SK-N-SH (cell line): ENCODE data around the gene FAM47E. TPM values are rescaled to one million over a fixed set of nuclear protein-coding genes. Genes with fewer than 3 reads are reported as not detected.

ENCODE experiments used
- CTCF ChIA-PET: fragments of 300-600, 350-600 bp; formaldehyde crosslinking; extraction: SDS; loops from one replicate; lab custom pipeline; 2021; lab: Yijun Ruan, JAX
- POLR2A ChIA-PET: fragments of 350-600 bp; sonication (Branson Sonifier 250); formaldehyde crosslinking; extraction: SDS; loops from one replicate; lab custom pipeline; 2020; ENCODE audit warnings: antibody characterized with exemption, inconsistent platforms; lab: Yijun Ruan, JAX
- DNase-seq: peaks from one replicate; pipeline ENCODE4 v3.0.0; 2012
- H2AFZ ChIP-seq: fragments of 200-600 bp; sonication (generic); 2 replicates; pipeline ENCODE4 v1.8.1; 2016; ENCODE audit warnings: antibody characterized with exemption, mild to moderate bottlenecking, low read depth
- H3F3A ChIP-seq: fragments of 200-600 bp; sonication (generic); replicated peaks from 2 replicates; pipeline ENCODE3; 2016; ENCODE audit warnings: antibody characterized with exemption, mild to moderate bottlenecking; ENCODE audit not compliant: insufficient read depth
- H3K27ac ChIP-seq, 2 experiments: fragments of 200-500 bp in 1 of 2; fragments of 200-600 bp in 1 of 2; sonication (Bioruptor generic) in 1 of 2; sonication (generic), shearing (Covaris generic) in 1 of 2; 2 replicates each; pipeline versions ENCODE4 v1.5.1 to v1.6.1; 2014 to 2016; ENCODE audit warnings: low read depth in 2 of 2, inconsistent platforms in 1 of 2, low read length in 1 of 2, mild to moderate bottlenecking in 1 of 2, mixed read lengths in 1 of 2
- H3K27me3 ChIP-seq: fragments of 200-600 bp; sonication (generic), shearing (Covaris generic); 2 replicates; pipeline ENCODE4 v1.6.1; 2016; ENCODE audit warnings: mixed run types; ENCODE audit not compliant: insufficient read depth
- H3K36me3 ChIP-seq, 2 experiments: fragments of 200-500 bp in 1 of 2; fragments of 200-600 bp in 1 of 2; sonication (Bioruptor generic) in 1 of 2; sonication (generic) in 1 of 2; replicated peaks in 1 of 2; 2 replicates each; pipeline versions ENCODE3 to v1.5.1; 2014 to 2016; ENCODE audit warnings: low read length in 1 of 2, mild to moderate bottlenecking in 1 of 2; ENCODE audit not compliant: insufficient read depth in 2 of 2, control insufficient read depth in 1 of 2
- H3K4me1 ChIP-seq, 2 experiments: fragments of 200-500 bp in 1 of 2; fragments of 200-600 bp in 1 of 2; sonication (Bioruptor generic) in 1 of 2; sonication (generic), shearing (Covaris generic) in 1 of 2; 2 replicates each; pipeline versions ENCODE4 v1.5.1 to v1.6.1; 2014 to 2016; ENCODE audit warnings: low read depth in 1 of 2, low read length in 1 of 2, mixed run types in 1 of 2; ENCODE audit not compliant: insufficient read depth in 2 of 2, control insufficient read depth in 1 of 2
- H3K4me2 ChIP-seq: fragments of 200-600 bp; sonication (generic), shearing (Covaris generic); 2 replicates; pipeline ENCODE4 v1.6.1; 2017; ENCODE audit warnings: mixed run types
- H3K4me3 ChIP-seq, 2 experiments: fragments of 200-500 bp in 1 of 2; fragments of 200-600 bp in 1 of 2; sonication (Bioruptor generic) in 1 of 2; sonication (generic), shearing (Covaris generic) in 1 of 2; 2 replicates each; pipeline versions ENCODE4 v1.5.1 to v1.8.1; 2014 to 2016; ENCODE audit warnings: low read depth in 2 of 2, inconsistent platforms in 1 of 2, low read length in 1 of 2, mild to moderate bottlenecking in 1 of 2, mixed read lengths in 1 of 2, moderate library complexity in 1 of 2
- H3K79me2 ChIP-seq: fragments of 200-600 bp; sonication (generic); 2 replicates; pipeline ENCODE4 v1.8.1; 2017; ENCODE audit warnings: mild to moderate bottlenecking; ENCODE audit not compliant: insufficient read depth
- H3K9ac ChIP-seq: fragments of 200-600 bp; sonication (generic); 2 replicates; pipeline ENCODE4 v1.6.1; 2017; ENCODE audit warnings: mixed run types
- H3K9me2 ChIP-seq: fragments of 200-600 bp; sonication (generic); 2 replicates; pipeline ENCODE4 v1.6.1; 2017; ENCODE audit warnings: mixed run types
- H3K9me3 ChIP-seq: fragments of 200-600 bp; sonication (generic); 2 replicates; pipeline ENCODE4 v1.6.1; 2017; ENCODE audit warnings: mixed run types, mild to moderate bottlenecking, moderate library complexity
- H4K20me1 ChIP-seq: fragments of 200-600 bp; sonication (generic); 2 replicates; pipeline ENCODE4 v1.6.1; 2017; ENCODE audit warnings: mild to moderate bottlenecking, mixed run types; ENCODE audit not compliant: insufficient read depth
- CHD2 ChIP-seq: fragments of 150-350 bp; IDR thresholded peaks from 2 replicates; pipeline ENCODE4 v1.6.1; 2018; ENCODE audit warnings: low read length; ENCODE audit not compliant: partially characterized antibody
- EP300 ChIP-seq, 2 experiments: IDR thresholded peaks; 2 replicates each; pipeline versions ENCODE4 v1.4.0 to v1.6.1; 2012; ENCODE audit warnings: borderline replicate concordance in 1 of 2, low read depth in 1 of 2, low read length in 1 of 2
- FOXJ3 ChIP-seq: sonication (generic); formaldehyde crosslinking; IDR thresholded peaks from 2 replicates; pipeline ENCODE4 v1.5.1; 2020; ENCODE audit warnings: mild to moderate bottlenecking, missing genetic modification reagents
- GABPA ChIP-seq: IDR thresholded peaks from 2 replicates; pipeline ENCODE4 v1.4.0; 2012; ENCODE audit warnings: low read depth, mild to moderate bottlenecking
- IRF3 ChIP-seq: fragments of 150-350 bp; IDR thresholded peaks from 2 replicates; pipeline ENCODE4 v1.6.1; 2016; ENCODE audit warnings: mild to moderate bottlenecking, low read depth, low read length
- RCOR1 ChIP-seq: fragments of 150-350 bp; IDR thresholded peaks from 2 replicates; pipeline ENCODE4 v1.6.1; 2017; ENCODE audit warnings: antibody characterized with exemption, low read length
- RFX5 ChIP-seq: IDR thresholded peaks from 2 replicates; pipeline ENCODE4 v1.6.1; 2012; ENCODE audit warnings: mild to moderate bottlenecking, improper control_type of control experiment, low read length
- SIN3A ChIP-seq: IDR thresholded peaks from 2 replicates; pipeline ENCODE4 v1.6.1; 2012; ENCODE audit warnings: low read depth, mild to moderate bottlenecking, low read length, moderate library complexity, borderline replicate concordance
- SMC3 ChIP-seq: IDR thresholded peaks from 2 replicates; pipeline ENCODE4 v1.6.1; 2012; ENCODE audit warnings: low read depth, low read length, improper control_type of control experiment
- TAF1 ChIP-seq: IDR thresholded peaks from 2 replicates; pipeline ENCODE4 v1.6.1; 2012; ENCODE audit warnings: low read depth, mild to moderate bottlenecking, low read length, moderate library complexity, borderline replicate concordance
- TCF12 ChIP-seq: IDR thresholded peaks from 2 replicates; pipeline ENCODE4 v1.4.0; 2012
- TEAD4 ChIP-seq: IDR thresholded peaks from 2 replicates; pipeline ENCODE4 v1.4.0; 2012; ENCODE audit warnings: mild to moderate bottlenecking, borderline replicate concordance; ENCODE audit not compliant: insufficient read depth
- USF1 ChIP-seq: IDR thresholded peaks from 2 replicates; pipeline ENCODE4 v1.4.0; 2012; ENCODE audit warnings: low read depth, borderline replicate concordance
- USF2 ChIP-seq: fragments of 150-350 bp; IDR thresholded peaks from 2 replicates; pipeline ENCODE4 v1.6.1; 2017; ENCODE audit warnings: antibody characterized with exemption, low read length, low read depth, borderline replicate concordance
- WGBS: methylation state at CpG from one replicate; pipeline ENCODE4 v1.1.6; 2017; ENCODE audit warnings: low lambda C conversion rate; 5-methylcytosine and 5-hydroxymethylcytosine counted together
- polyA plus RNA-seq, 3 experiments: library from polyadenylated mRNA; depleted of rRNA; stranded (reverse); fragments of >200 nt; gene quantifications; 2 replicates each; pipeline ENCODE4 v1.2.3, GENCODE V29; 2012

The FAM47E gene
- polyA plus RNA-seq, 1 of the 3 experiments (the other 2 are of a cell fraction), result 1.8 TPM

- Histone ChIP-seq H3K36me3 (peaks cover 0 to 4% of the 10 kb centered on the region in 2 experiments), H4K20me1 (no peaks in the 10 kb centered on the region), H3K4me1 (peaks cover 10 to 14% of the 10 kb centered on the region in 2 experiments; a peak in 2 of 4 replicates), H3K27me3 (no peaks in the 10 kb centered on the region), H3F3A (peaks cover 21% of the 10 kb centered on the region), H3K4me3 (no peak overlapping the region), H2AFZ (no peak overlapping the region), H3K27ac (no peak overlapping the region), H3K9me3 (0 out of 2 replicates have a peak, but pooled peaks cover 4% of the 10 kb centered on the region), H3K9ac (no peak overlapping the region), H3K4me2 (no peak overlapping the region), H3K79me2 (peaks cover 20% of the 10 kb centered on the region; the same call in 1 of the 2 replicates), H3K9me2 (no peaks in the 10 kb centered on the region)
- 88% methylated on average over 3 of the region's 3 CpGs for WGBS
- no peak for TF ChIP-seq SIN3A
- TF ChIP-seq SMC3, result no peak
- no peak for TF ChIP-seq TAF1
- no peak for TF ChIP-seq IRF3
- no peak for TF ChIP-seq RFX5
- no peak for TF ChIP-seq USF2
- TF ChIP-seq TCF12, result no peak
- no peak for TF ChIP-seq FOXJ3 (CRISPR knock-in tag)
- no peak for TF ChIP-seq EP300 (IDR thresholded peaks at IDR 0.05; ENCODE audit: borderline replicate concordance in 1 of 2, low read depth in 1 of 2, low read length in 1 of 2)
- TF ChIP-seq CHD2, result no peak
- ChIA-PET POLR2A (no interaction called here), CTCF (interaction anchor here (0.9 to 1.6 kb wide), 2 partner anchors 10 to 124 kb away, joined by 3 to 5 read pairs; no protein-coding TSS in a partner anchor)
- no peak for DNase-seq
These were observed 51.4 kb downstream of the FAM47E start for GRCh38 chr4:76302826-76303438.

GRCh38 chr4:76305033-76305687 is 53.6 kb downstream of the FAM47E start:
- CTCF ChIA-PET, result interaction anchor here (1.1 to 5.4 kb wide), 7 partner anchors 9 to 453 kb away, joined by 3 to 55 read pairs (median 7); no protein-coding TSS in a partner anchor

More at GRCh38 chr4:76305033-76305687, 53.6 kb downstream of the FAM47E start:
- Histone ChIP-seq H3K9me3 (no peaks in the 10 kb centered on the region), H3K9me2 (no peaks in the 10 kb centered on the region), H3K27me3 (no peaks in the 10 kb centered on the region), H3K27ac (peak overlapping the region; percentile 83 to 92; a peak in 3 of 4 replicates), H3F3A (peaks cover 21% of the 10 kb centered on the region), H3K4me2 (peak overlapping the region; percentile 94), H3K9ac (peak overlapping the region; percentile 85; the same call in 1 of the 2 replicates), H3K4me1 (peaks cover 10 to 27% of the 10 kb centered on the region in 2 experiments; a peak in 2 of 4 replicates), H4K20me1 (no peaks in the 10 kb centered on the region), H3K4me3 (peak overlapping the region; percentile 92)
- WGBS, result 98% methylated on average over 4 of the region's 7 CpGs
- TF ChIP-seq USF2 (no peak), RCOR1 (no peak), USF1 (no peak), CHD2 (no peak), GABPA (no peak), RFX5 (no peak), SMC3 (no peak), TEAD4 (no peak)
- TF ChIP-seq, all 33 proteins: peak for 0
- H2AFZ ChIP-seq, result peak overlapping the region; percentile 93; the same call in 1 of the 2 replicates
- DNase-seq, result no peak
- H3K36me3 ChIP-seq, result peaks cover 9 to 11% of the 10 kb centered on the region in 2 experiments
- POLR2A ChIA-PET, result interaction anchor here (0.5 to 2.0 kb wide), 8 partner anchors 11 to 1547 kb away, joined by 3 to 13 read pairs (median 5); partner anchors contain the start of genes FAM47E, NUP54 and SCARB2
- H3K79me2 ChIP-seq, result peaks cover 30% of the 10 kb centered on the region; the same call in 1 of the 2 replicates
